Measurements from ENCODE around the gene CFAP61. TPM values are rescaled to one million over a fixed set of nuclear protein-coding genes. Genes with fewer than 3 reads are reported as not detected.
A peak's percentile ranks its signal among the peaks of the same experiment; 100 is the strongest.

CFAP61 gene
- total RNA-seq, 1 experiment from 2014 or later: 0.12 TPM

GRCh38 chr20:20174089-20174835 lies 121.9 kb downstream of the CFAP61 start:
- no peak for DNase-seq (ENCODE audit: low read depth)

DNA sequence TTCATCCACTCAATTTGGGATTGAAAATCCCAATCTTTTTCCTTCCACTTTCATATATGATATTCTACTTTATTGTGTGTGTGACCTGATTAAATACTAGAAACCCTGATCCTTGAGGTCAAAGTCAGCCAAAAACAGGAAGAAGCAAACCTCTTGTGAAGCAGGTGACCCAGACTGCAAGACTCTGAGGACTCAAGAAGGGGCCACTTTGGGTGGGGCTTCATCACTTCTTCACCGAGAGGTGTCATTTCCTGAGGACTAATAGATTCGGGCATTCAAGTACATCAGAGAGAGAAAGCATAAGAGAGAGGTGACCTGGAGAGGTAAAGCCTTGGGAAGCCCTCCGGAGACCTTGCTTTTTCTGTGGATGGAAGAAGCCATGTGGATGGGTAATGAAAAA lies 129.0 kb downstream of the CFAP61 start:
- no peak for DNase-seq (ENCODE audit: low read depth)

GRCh38 chr20:20184149-20184548 lies 131.8 kb downstream of the CFAP61 start:
- DNase-seq (ENCODE audit: low read depth): peak; percentile 56

GRCh38 chr20:20184706-20185105 lies 132.4 kb downstream of the CFAP61 start:
- peak; percentile 46 for DNase-seq (ENCODE audit: low read depth)

- DNase-seq (ENCODE audit: low read depth): no peak
Measured at GRCh38 chr20:20188647-20189046, 136.3 kb downstream of the CFAP61 start.

GRCh38 chr20:20192366-20192765 lies 140.0 kb downstream of the CFAP61 start:
- DNase-seq (ENCODE audit: low read depth): no peak

- no peak for DNase-seq (ENCODE audit: low read depth)
Measured at GRCh38 chr20:20195021-20195705, 142.8 kb downstream of the CFAP61 start.

GRCh38 chr20:20196610-20197009 lies 144.3 kb downstream of the CFAP61 start:
- no peak for DNase-seq (ENCODE audit: low read depth)

GRCh38 chr20:20198011-20198410 lies 145.7 kb downstream of the CFAP61 start:
- DNase-seq (ENCODE audit: low read depth): no peak

GRCh38 chr20:20199361-20200160 lies 147.2 kb downstream of the CFAP61 start:
- DNase-seq (ENCODE audit: low read depth): peak; percentile 28

DNA sequence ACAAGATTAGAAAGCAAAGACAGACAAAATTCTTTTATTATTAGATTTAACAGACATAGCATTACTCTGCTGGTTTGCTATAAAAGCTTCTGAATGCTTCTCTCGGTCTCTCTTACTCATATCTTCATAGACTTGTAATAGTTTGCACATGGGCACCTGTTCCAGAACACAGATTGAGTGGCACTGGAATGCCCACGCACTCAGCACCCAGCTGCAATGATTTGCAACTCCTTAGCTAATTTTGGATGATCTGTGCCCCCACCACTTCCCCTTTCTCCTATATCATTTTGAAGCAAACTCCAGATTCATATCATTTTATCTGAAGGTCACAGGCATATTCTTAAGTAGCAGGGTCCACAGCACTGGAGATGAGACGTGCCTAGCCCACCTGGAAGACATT lies 148.8 kb downstream of the CFAP61 start:
- DNase-seq (ENCODE audit: low read depth): no peak

DNA sequence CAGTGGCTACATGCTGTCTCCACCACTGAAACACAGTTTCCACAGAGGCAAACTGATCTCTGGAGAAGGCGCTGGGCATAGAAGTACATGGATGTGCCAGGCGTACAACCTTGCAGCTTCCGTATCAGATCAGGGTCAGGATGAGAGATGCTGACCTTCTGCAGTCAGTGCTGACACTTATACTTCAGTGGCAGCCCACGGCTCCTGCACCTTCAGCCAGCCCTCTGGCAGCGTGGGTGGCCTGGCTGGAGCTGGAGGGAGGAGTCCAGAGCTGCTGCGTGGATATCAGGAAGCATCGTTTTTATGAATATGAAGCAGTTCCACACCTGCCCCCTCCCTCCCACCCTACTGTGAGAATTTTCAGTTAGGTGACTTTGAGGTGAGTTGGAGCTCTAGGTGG lies 149.3 kb downstream of the CFAP61 start:
- DNase-seq (ENCODE audit: low read depth): no peak

DNA sequence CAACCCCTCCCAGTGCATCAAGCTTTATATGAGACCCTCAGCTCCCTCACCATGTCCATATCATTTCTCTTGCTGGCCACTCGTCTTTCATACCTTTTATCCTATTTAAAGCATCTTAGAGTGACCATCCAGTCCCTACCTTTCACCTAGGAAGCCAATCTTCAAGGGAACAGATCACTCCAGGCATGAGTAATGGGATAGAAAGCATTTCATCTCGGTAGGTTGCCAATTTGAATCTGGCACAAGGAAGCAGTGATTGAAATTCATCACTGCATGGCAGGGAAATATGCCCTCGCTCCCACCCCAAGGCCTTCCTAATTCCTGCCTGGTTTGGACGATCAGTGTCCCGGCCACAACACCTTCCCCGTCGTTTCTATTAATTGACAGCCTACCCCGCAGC lies 150.4 kb downstream of the CFAP61 start:
- no peak for DNase-seq (ENCODE audit: low read depth)

- no peak for DNase-seq (ENCODE audit: low read depth)
Measured at GRCh38 chr20:20203784-20204183, 151.5 kb downstream of the CFAP61 start.

GRCh38 chr20:20204256-20204655 lies 151.9 kb downstream of the CFAP61 start:
- no peak for DNase-seq (ENCODE audit: low read depth)

DNA sequence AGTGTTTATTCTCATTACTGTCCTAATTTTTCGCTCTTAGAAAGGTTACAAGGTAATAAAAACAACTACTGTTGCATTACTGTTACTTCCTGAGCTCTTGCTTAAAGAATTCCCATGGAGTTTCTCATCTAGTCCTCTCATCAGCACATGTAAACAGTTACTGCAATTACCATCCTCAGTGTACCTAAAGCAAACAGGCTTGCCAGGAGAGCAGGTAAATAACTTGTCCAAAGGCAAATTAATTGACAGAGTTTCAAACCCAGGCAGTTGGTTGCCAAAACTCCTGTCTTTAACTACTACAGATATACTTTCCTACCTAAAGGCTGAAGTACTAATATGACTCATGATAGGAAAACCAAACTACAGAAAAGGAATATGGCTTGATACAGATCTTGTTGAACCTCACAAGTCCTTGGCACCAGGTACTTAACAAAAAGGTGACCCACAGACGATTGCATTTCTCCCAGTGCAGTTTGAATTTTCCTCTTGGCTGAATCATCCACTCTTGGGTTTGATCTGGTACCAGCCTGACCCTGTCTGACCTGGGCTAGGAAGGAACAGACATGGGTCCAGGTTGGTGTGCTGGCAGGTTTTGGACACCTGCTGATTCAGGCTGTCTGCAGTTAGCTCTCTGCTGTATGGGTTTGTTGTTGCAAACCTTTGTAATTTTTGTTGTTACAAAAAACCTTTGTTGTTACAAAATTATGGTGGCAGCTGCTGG lies 153.0 kb downstream of the CFAP61 start:
- DNase-seq (ENCODE audit: low read depth): no peak

DNA sequence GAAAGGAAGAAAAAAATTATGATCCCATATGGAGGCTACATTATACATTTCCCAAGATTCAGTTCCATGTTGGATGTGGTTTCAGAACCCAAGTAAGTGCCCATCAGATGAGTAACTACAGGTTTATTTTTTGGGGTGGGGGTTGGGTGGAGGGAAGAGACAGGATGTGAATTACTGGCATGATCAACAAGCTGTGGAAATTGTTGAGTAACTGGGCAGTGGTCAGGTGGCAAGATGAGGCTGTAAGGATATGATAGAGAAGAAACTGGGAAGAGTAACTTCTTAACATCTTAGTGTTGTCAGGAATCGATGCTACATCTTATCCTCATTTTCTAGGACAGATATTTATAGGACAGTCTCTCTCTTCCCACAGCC lies 153.5 kb downstream of the CFAP61 start:
- DNase-seq (ENCODE audit: low read depth): no peak

GRCh38 chr20:20206788-20207187 lies 154.5 kb downstream of the CFAP61 start:
- no peak for DNase-seq (ENCODE audit: low read depth)

GRCh38 chr20:20207291-20207690 lies 155.0 kb downstream of the CFAP61 start:
- DNase-seq (ENCODE audit: low read depth): peak; percentile 71

- no peak for DNase-seq (ENCODE audit: low read depth)
Measured at GRCh38 chr20:20207872-20208271, 155.5 kb downstream of the CFAP61 start.

DNA sequence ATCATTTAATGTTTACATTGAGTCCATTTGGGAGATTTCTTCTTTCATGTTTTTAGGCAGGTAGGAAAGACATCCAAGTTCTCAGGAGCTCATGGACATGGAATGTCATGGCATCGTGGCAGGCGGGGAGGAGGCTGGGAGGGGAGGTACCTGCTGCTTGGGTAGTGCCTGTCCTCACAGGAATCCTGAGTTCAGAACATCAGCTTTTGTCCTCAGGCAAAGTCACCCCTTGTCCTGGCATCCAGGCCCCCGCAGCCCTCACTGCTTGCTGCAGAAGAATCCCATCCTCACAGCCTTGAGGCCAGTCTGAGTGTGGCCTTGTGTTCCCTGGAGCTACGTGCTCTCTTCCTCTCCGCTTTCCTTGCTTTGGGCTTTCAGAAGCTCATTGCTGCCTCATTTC lies 157.4 kb downstream of the CFAP61 start:
- no peak for DNase-seq (ENCODE audit: low read depth)

DNA sequence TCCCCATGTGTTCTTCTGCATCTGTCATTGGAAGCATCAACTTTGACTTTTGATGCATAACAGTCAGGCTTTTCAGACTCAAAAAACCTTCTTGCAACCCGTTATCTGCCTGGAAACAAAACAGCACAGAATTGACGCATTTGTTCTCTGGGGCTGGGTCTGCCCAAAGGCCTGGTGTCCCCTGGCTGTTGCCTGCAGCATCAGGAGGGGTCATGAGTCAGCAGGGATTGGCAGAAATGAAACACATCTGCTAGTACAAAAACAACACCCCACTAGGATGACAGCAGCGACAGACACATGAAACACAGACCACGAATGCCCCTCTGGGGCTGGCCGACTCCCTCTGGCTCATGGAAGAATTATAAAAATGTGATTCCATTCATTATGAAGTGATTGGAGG lies 158.0 kb downstream of the CFAP61 start:
- DNase-seq (ENCODE audit: low read depth): peak; percentile 85
